ENCODE data around the gene RAB38.

DNA sequence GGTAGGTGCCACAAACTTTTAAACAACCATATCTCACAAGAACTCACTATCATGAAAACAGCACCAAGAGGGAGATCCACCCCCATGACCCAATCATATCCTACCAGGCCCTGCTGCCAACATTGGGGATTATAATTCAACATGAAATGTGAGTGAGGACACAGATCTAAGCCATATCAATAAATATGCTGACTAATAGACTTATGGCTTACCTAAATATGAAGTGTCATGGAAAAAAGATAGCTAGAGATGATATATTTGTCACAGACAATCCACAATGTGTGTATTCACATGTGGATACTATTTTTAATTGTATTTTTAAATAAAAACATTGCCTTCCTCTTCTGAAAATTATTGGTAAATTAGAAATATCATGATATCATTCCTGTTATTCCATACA, 38.2 kb upstream of the RAB38 start:
- TF ChIP-seq EZH2 (IDR thresholded peaks at IDR 0.05) (no peak), POLR2AphosphoS5 (IDR thresholded peaks at IDR 0.05; ENCODE audit: borderline replicate concordance, low read depth, low read length) (no peak)

Data from SK-N-MC (cell line).